CD4-positive, alpha-beta T cell treated with Interleukin-21 for 1 hour (primary cell): ENCODE results near the gene ATXN10.
"Not testable (repeated sequence)": the region's sequence is repeated elsewhere in the genome, so short reads cannot be mapped to it uniquely, and the experiment has no call there.

ENCODE experiments used
- DNase-seq: peaks from one replicate; pipeline ENCODE4 v3.0.0-alpha.2; 2020

The ATXN10 gene

GRCh38 chr22:45645150-45645525, 26.5 kb upstream of the ATXN10 start:
- no peak for DNase-seq

- peak; percentile 74 for DNase-seq
These were observed 25.9 kb upstream of the ATXN10 start for GRCh38 chr22:45645526-45646414.

- DNase-seq: no peak
These were observed 24.0 kb upstream of the ATXN10 start for GRCh38 chr22:45647532-45648225.

GRCh38 chr22:45648301-45649117, 23.1 kb upstream of the ATXN10 start:
- no peak for DNase-seq

GRCh38 chr22:45649809-45650208, 21.8 kb upstream of the ATXN10 start:
- DNase-seq: no peak

- DNase-seq: no peak
These were observed 20.9 kb upstream of the ATXN10 start for GRCh38 chr22:45650721-45651120.

- no peak for DNase-seq
These were observed 19.6 kb upstream of the ATXN10 start for GRCh38 chr22:45651931-45652528.

GRCh38 chr22:45656577-45656976, 15.1 kb upstream of the ATXN10 start:
- DNase-seq: no peak

GRCh38 chr22:45657701-45658100, 13.9 kb upstream of the ATXN10 start:
- no peak for DNase-seq

- DNase-seq: no peak
These were observed 7.4 kb upstream of the ATXN10 start for GRCh38 chr22:45664136-45664646.

GRCh38 chr22:45667486-45667885, 4.1 kb upstream of the ATXN10 start:
- no peak for DNase-seq

- not testable (repeated sequence) for DNase-seq
These were observed 1.3 kb upstream of the ATXN10 start for GRCh38 chr22:45670363-45670762.

GRCh38 chr22:45670981-45671782, 452 bp upstream of the ATXN10 start:
- no peak for DNase-seq

GRCh38 chr22:45672564-45673481, 1.2 kb downstream of the ATXN10 start:
- no peak for DNase-seq

- no peak for DNase-seq
These were observed 2.0 kb downstream of the ATXN10 start for GRCh38 chr22:45673482-45674175.

- DNase-seq: no peak
These were observed 4.4 kb downstream of the ATXN10 start for GRCh38 chr22:45676024-45676423.

- DNase-seq: no peak
These were observed 5.4 kb downstream of the ATXN10 start for GRCh38 chr22:45677063-45677462.

- DNase-seq: no peak
These were observed 7.6 kb downstream of the ATXN10 start for GRCh38 chr22:45678961-45679912.
